NCI-H226 (cell line): ENCODE data around the gene SDR9C7.
"Not testable (repeated sequence)": the region's sequence is repeated elsewhere in the genome, so short reads cannot be mapped to it uniquely, and the experiment has no call there.

Source experiments
- DNase-seq: peaks from one replicate; pipeline ENCODE4 v3.0.0-alpha.2; 2015

The SDR9C7 gene

GRCh38 chr12:56951582-56952339 is 17.6 kb upstream of the SDR9C7 start:
- no peak for DNase-seq

GRCh38 chr12:56948881-56949280 is 14.7 kb upstream of the SDR9C7 start:
- DNase-seq, result no peak

GRCh38 chr12:56948457-56948777 is 14.2 kb upstream of the SDR9C7 start:
- DNase-seq, result no peak

- DNase-seq, result no peak
Measured at GRCh38 chr12:56947633-56948456, 13.6 kb upstream of the SDR9C7 start.

- no peak for DNase-seq
Measured at GRCh38 chr12:56943878-56944277, 9.7 kb upstream of the SDR9C7 start.

- not testable (repeated sequence) for DNase-seq
Measured at GRCh38 chr12:56943374-56943773, 9.2 kb upstream of the SDR9C7 start.

GRCh38 chr12:56941299-56942017 is 7.2 kb upstream of the SDR9C7 start:
- peak; percentile 89 for DNase-seq

GRCh38 chr12:56940942-56941298 is 6.7 kb upstream of the SDR9C7 start:
- DNase-seq, result not testable (repeated sequence)

- DNase-seq, result no peak
Measured at GRCh38 chr12:56935752-56936151, 1.5 kb upstream of the SDR9C7 start.

- no peak for DNase-seq
Measured at GRCh38 chr12:56935157-56935556, 949 bp upstream of the SDR9C7 start.

- no peak for DNase-seq
Measured at GRCh38 chr12:56932867-56933266, 1.3 kb downstream of the SDR9C7 start.

GRCh38 chr12:56932146-56932545 is 2.1 kb downstream of the SDR9C7 start:
- no peak for DNase-seq

GRCh38 chr12:56931474-56931978 is 2.7 kb downstream of the SDR9C7 start:
- peak; percentile 63 for DNase-seq

- no peak for DNase-seq
Measured at GRCh38 chr12:56930241-56930640, 4.0 kb downstream of the SDR9C7 start.

- no peak for DNase-seq
Measured at GRCh38 chr12:56929780-56930179, 4.4 kb downstream of the SDR9C7 start.

GRCh38 chr12:56928262-56928661 is 5.9 kb downstream of the SDR9C7 start:
- no peak for DNase-seq

- no peak for DNase-seq
Measured at GRCh38 chr12:56927281-56927680, 6.9 kb downstream of the SDR9C7 start.

GRCh38 chr12:56922031-56922430 is 12.2 kb downstream of the SDR9C7 start:
- no peak for DNase-seq

GRCh38 chr12:56921346-56921745 is 12.9 kb downstream of the SDR9C7 start:
- no peak for DNase-seq

- not testable (repeated sequence) for DNase-seq
Measured at GRCh38 chr12:56918139-56918538, 16.1 kb downstream of the SDR9C7 start.

- DNase-seq, result no peak
Measured at GRCh38 chr12:56916996-56917333, 17.2 kb downstream of the SDR9C7 start.

- DNase-seq, result no peak
Measured at GRCh38 chr12:56916296-56916995, 17.8 kb downstream of the SDR9C7 start.

GRCh38 chr12:56914724-56915123 is 19.5 kb downstream of the SDR9C7 start:
- DNase-seq, result no peak
